GM21526 (cell line): ENCODE results near the gene PRX.
A peak's percentile ranks its signal among the peaks of the same experiment; 100 is the strongest.
"Not testable (repeated sequence)": the region's sequence is repeated elsewhere in the genome, so short reads cannot be mapped to it uniquely, and the experiment has no call there.

Source experiments
- ATAC-seq: cut with Tn5 transposase; IDR thresholded peaks from one replicate; pipeline ENCODE4 v1.9.1; 2021; ENCODE audit warnings: moderate library complexity; ENCODE audit not compliant: unreplicated experiment, low FRiP score

The PRX gene, protein sequence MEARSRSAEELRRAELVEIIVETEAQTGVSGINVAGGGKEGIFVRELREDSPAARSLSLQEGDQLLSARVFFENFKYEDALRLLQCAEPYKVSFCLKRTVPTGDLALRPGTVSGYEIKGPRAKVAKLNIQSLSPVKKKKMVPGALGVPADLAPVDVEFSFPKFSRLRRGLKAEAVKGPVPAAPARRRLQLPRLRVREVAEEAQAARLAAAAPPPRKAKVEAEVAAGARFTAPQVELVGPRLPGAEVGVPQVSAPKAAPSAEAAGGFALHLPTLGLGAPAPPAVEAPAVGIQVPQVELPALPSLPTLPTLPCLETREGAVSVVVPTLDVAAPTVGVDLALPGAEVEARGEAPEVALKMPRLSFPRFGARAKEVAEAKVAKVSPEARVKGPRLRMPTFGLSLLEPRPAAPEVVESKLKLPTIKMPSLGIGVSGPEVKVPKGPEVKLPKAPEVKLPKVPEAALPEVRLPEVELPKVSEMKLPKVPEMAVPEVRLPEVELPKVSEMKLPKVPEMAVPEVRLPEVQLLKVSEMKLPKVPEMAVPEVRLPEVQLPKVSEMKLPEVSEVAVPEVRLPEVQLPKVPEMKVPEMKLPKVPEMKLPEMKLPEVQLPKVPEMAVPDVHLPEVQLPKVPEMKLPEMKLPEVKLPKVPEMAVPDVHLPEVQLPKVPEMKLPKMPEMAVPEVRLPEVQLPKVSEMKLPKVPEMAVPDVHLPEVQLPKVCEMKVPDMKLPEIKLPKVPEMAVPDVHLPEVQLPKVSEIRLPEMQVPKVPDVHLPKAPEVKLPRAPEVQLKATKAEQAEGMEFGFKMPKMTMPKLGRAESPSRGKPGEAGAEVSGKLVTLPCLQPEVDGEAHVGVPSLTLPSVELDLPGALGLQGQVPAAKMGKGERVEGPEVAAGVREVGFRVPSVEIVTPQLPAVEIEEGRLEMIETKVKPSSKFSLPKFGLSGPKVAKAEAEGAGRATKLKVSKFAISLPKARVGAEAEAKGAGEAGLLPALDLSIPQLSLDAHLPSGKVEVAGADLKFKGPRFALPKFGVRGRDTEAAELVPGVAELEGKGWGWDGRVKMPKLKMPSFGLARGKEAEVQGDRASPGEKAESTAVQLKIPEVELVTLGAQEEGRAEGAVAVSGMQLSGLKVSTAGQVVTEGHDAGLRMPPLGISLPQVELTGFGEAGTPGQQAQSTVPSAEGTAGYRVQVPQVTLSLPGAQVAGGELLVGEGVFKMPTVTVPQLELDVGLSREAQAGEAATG (N-terminal part only)

DNA sequence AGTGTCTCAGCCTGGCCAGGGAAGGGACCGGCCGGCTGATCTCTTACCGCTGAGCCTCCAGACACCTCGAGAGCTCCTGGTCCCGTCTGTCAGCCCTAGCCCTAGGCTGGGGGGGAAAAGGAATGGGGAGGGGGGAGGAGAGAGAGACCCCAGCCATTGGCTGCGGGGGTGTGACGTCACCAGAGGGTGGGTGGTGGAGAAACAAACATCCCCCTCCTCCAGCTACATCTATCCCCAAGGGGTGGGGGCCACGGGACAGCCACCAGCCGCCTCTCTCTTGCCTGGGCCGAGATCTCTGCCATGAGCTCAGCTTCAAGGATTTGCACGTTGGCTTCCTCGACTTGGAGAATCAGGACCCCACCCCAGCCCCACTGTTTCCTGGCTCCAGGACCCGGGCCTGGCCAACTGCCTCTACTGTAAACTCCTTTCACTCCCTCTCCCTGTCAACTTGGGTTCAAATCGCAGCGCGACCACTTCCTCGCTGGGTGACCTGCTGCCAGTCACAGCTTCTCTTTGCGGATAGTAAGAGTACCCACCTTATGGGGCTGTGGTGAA, at the start of gene PRX:
Gene PRX, minus strand, starts transcription at position 88 of the 555 bp plus-strand sequence. CDS start 5,446 bp downstream, outside the sequence.
- ATAC-seq: no peak

DNA sequence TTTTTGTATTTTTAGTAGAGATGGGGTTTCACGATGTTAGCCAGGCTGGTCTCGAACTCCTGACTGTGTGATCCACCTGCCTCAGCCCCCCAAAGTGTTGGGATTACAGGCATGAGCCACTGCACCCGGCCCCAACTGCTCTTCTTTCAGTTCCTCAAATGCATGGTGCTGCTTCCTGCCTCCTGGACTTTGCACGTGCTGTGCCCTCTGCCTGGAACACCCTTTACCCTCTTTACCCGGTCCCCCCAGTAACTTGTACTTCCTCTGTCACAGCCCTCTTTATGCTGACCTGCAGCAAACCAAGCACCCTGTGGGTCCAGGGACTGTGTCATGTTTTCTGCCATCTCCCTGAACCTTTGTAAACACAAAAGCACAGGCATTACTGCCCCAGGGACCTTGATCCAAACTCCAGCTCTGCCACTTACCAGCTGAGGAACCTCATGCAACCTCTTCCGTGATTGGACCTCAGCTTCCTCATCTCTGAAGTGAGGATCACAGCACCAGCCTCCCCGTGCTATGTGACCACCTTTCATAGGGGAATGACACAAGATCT, 48.6 kb upstream of the PRX start:
- ATAC-seq: no peak

DNA sequence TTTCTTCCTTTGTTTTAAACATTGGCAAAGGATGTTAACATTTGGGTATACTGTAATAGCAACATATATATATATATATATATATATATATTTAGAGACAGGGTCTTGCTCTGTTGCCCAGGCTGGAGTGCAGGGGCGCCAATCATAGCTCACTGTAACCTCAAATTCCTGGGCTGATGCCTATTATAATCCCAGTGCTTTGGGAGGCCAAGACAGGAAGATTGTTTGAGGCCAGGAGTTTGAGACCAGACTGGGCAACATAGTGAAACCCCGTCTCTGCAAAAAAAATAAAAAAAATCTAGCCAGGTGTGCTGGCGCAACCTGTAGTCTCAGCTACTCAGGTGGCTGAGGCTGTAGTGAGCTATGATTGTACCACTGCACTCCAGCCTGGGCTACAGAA, 47.0 kb upstream of the PRX start:
- ATAC-seq: no peak

DNA sequence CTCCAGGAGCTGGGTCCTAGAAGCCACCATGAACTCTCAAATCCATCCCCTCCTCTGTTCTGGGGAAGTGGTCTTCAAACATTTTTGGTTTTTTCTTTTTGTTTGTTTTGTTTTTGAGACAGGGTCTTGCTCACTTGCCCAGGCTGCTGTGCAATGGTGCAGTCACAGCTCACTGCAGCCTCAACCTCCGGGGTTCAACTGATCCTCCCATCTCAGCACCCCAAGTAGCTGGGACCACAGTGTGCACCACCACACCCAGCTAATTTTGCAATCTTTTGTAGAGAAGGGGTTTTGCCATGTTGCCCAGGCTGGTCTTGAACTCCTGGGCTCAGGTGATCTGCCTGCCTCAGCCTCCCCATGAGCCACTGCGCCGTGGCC, 45.4 kb upstream of the PRX start:
- ATAC-seq: no peak

GRCh38 chr19:40457953-40458596, 44.9 kb upstream of the PRX start:
- no peak for ATAC-seq

- no peak for ATAC-seq
Measured at GRCh38 chr19:40457048-40457447, 43.9 kb upstream of the PRX start.

GRCh38 chr19:40453943-40454342, 40.8 kb upstream of the PRX start:
- not testable (repeated sequence) for ATAC-seq

DNA sequence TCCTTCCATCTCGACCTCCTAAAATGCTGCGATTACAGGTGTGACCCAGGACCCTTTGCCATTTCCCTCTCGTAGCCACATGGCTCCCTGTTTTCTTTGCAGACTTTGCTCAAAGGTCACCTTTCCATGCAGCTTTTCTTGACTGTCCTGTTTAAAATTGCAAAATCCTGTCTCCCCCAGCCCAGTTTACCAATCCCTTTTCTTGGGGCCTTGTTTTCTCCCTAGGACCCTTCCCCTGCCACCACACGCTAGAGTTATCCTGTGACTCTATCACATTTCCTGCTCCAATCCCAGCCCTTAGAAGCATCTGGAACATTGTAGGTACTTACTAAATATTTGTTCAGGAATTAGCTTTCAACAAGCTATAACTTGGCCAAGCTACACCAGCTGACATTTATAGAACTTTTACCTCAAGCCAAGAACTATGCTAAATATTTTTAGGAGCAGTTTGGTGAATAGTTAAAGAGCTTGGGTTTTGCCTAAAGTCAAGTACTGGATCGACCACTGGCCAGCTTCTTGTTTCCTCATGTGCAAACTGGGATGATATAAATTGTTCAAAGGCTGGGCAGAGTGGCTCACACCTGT, 40.1 kb upstream of the PRX start:
- ATAC-seq: no peak

- no peak for ATAC-seq
Measured at GRCh38 chr19:40452016-40452415, 38.8 kb upstream of the PRX start.

DNA sequence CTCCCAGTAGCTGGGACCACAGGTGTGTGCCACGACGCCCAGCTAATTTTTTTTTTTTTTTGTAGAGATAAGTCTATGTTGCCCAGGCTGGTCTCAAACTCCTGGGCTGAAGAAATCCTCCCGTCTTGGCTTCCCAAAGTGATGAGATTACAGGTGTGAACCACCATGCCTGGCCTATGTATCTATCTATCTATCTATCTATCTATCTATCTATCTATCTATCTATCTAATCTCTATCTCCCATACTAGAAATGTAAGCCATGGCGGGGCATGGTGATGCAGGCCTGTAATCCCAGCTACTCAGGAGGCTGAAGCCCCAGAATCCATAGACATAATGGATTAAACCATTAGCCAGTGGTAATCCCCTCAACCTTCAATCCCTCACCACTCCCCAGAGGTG, 37.5 kb upstream of the PRX start:
- ATAC-seq: no peak

DNA sequence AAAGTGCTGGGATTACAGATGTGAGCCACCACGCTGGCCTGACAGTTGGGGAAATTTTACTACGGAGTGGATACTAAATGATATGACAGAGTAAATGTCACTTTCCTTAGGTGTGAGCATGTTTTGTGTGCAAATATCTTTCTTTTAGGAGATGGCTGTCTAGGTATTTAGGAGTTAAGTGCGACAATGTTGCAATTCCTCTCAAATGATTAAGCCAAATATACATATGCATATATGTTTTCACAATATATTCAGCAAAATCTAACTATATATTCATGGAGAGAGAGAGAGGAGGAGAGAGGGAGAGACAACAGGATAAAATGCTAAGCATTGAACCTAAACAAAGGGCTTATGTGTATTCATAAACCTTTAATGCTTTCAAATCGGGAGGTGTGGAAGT, 36.3 kb upstream of the PRX start:
- ATAC-seq: no peak

DNA sequence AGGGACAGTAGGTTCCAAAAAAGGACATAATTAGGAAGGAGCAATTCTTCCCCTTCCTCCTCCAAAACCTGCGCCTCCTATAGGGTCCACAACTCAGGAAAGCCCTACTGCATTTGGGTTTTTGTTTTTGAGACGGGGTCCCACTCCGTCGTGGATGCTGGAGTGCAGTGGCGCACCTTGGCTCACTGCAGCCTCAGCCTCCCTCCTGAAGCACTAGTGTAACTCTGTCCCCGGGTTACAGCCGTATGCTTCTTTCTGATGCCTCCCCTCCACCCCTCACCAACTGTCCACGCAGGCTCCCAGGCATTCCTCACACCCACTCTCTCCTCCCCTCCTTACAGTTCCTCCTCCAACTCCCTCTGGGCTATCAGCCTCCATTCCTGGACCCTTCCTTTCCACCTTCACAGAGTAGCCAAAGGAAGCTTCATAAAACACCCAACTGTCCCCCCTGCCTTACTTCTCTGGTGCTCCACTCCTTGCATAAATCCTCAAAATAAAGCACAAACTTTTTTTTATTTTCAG, 33.1 kb upstream of the PRX start:
- ATAC-seq: no peak

- no peak for ATAC-seq
Measured at GRCh38 chr19:40445780-40446262, 32.6 kb upstream of the PRX start.

GRCh38 chr19:40444825-40445312, 31.7 kb upstream of the PRX start:
- no peak for ATAC-seq

- peak; percentile 55 for ATAC-seq
Measured at GRCh38 chr19:40444000-40444824, 31.0 kb upstream of the PRX start, which contains the start of gene SERTAD3. Gene SERTAD3 (minus strand): TSS chr19:40444335. CDS start chr19:40442080, 2,255 bp downstream.

DNA sequence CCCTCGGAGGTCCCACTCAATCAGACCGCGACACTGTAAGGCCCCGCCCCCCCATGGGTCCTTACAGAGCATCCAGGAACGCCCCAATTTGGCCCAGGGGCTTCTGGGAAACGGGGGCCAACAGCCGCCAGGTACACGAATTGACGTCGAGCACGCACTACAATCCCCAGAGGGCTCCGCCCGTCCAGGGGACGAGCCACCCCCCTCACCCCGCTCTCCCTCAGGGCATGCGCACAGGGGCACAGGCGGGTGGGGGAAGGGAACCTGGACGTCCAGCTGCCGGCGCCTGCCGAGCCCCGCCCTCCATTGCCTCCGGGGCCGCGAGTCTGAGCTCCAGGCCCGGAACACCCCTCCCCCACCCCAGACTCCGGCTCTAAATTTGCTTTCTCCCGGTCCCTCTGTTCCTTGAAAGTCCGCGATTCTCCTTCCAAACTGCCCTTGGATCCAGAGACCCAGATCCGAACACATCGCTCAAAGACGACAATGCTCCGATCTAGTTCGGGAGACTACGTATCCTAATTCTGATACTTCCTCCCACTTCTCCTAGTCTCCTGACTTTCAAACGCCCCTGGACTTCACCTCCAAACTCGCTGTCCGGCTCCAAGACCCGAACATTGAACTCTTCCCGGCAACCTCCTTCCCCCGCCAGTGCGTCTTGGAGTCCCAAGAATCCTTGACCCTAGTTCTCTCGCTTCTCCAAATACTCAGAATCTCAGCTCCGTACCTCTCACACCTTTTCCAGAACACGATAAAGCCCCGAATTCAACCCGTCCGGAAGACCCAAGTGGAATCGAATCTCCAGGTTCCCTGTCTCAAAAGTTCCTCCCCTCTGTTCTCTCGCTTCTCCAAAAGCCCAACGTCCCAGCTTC, 30.2 kb upstream of the PRX start:
- ATAC-seq: peak; percentile 60
